ENCODE results near the gene LRRC32.

- TF ChIP-seq, protein P1, sequence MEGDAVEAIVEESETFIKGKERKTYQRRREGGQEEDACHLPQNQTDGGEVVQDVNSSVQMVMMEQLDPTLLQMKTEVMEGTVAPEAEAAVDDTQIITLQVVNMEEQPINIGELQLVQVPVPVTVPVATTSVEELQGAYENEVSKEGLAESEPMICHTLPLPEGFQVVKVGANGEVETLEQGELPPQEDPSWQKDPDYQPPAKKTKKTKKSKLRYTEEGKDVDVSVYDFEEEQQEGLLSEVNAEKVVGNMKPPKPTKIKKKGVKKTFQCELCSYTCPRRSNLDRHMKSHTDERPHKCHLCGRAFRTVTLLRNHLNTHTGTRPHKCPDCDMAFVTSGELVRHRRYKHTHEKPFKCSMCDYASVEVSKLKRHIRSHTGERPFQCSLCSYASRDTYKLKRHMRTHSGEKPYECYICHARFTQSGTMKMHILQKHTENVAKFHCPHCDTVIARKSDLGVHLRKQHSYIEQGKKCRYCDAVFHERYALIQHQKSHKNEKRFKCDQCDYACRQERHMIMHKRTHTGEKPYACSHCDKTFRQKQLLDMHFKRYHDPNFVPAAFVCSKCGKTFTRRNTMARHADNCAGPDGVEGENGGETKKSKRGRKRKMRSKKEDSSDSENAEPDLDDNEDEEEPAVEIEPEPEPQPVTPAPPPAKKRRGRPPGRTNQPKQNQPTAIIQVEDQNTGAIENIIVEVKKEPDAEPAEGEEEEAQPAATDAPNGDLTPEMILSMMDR (IDR thresholded peaks at IDR 0.05) = no peak
- no peak for TF ChIP-seq POLR2A (IDR thresholded peaks at IDR 0.05)
- TF ChIP-seq POLR2AphosphoS5 (IDR thresholded peaks at IDR 0.05) = no peak
Observed at GRCh38 chr11:76655501-76656049, 15.0 kb downstream of the LRRC32 start.

Data from sigmoid colon (tissue), 4 donors.